HCT116 (cell line): Measurements from ENCODE around the gene SLC17A1. TPM values are rescaled to one million over a fixed set of nuclear protein-coding genes. Genes with fewer than 3 reads are reported as not detected.

Experiments used
- ATAC-seq: fragments of 200-7000 bp; cut with Tn5 transposase; 2 replicates; pipeline ENCODE4 v1.9.1; 2020; ENCODE audit warnings: mild to moderate bottlenecking, moderate library complexity
- BruUV-seq: library from RNA; stranded (reverse); fragments of 400-500 nt; replicated peaks from 2 replicates; lab custom pipeline; 2021; lab: Mats Ljungman, UMichigan
- CTCF ChIA-PET: fragments of 300-600 bp; sonication (Branson Sonifier 250); formaldehyde crosslinking; loops from one replicate; lab custom pipeline; 2021; ENCODE audit warnings: antibody characterized with exemption; lab: Charles Lee
- POLR2A ChIA-PET: fragments of 300-600, 350-600 bp; sonication (Branson Sonifier 250); formaldehyde crosslinking; loops from one replicate; lab custom pipeline; 2021; ENCODE audit warnings: antibody characterized with exemption; lab: Charles Lee
- RAD21 ChIA-PET, 2 experiments: fragments of 300-600 bp; sonication (Branson Sonifier 250); formaldehyde crosslinking; loops; one replicate each; lab custom pipeline; 2023; ENCODE audit warnings: low total read pairs in 2 of 2; ENCODE audit not compliant: uncharacterized antibody in 2 of 2, unreplicated experiment in 2 of 2, low non-redundant PET in 1 of 2; lab: Charles Lee
- DNase-seq: peaks from one replicate; pipeline ENCODE4 v3.0.0-alpha.2; 2010; ENCODE audit warnings: low read depth, low spot score
- H2AFZ ChIP-seq: fragments of 200-600 bp; shearing (Covaris generic), sonication (generic); 2 replicates; pipeline ENCODE4 v1.6.1; 2017; ENCODE audit warnings: low read depth, mixed run types, mixed read lengths, antibody characterized with exemption, low read length; ENCODE audit not compliant: poor library complexity, severe bottlenecking
- H3K27ac ChIP-seq: 2 replicates; pipeline ENCODE4 v1.5.1; 2012; ENCODE audit warnings: low read depth, low read length
- H3K27me3 ChIP-seq: fragments of 200-600 bp; sonication (generic); 2 replicates; pipeline ENCODE4 v1.6.1; 2016; ENCODE audit warnings: mixed run types, low read length, mixed read lengths; ENCODE audit not compliant: insufficient read depth
- H3K36me3 ChIP-seq, 2 experiments: fragments of 200-500 bp in 1 of 2; fragments of 200-600 bp in 1 of 2; sonication (Bioruptor generic) in 1 of 2; sonication (generic) in 1 of 2; 2 replicates each; pipeline versions ENCODE4 v1.5.1 to v1.6.1; 2014 to 2016; ENCODE audit warnings: low read length in 2 of 2, inconsistent platforms in 1 of 2, mixed read lengths in 1 of 2, mixed run types in 1 of 2; ENCODE audit not compliant: insufficient read depth in 2 of 2, control insufficient read depth in 1 of 2
- H3K4me1 ChIP-seq, 2 experiments: fragments of 200-600 bp in 1 of 2; sonication (generic) in 1 of 2; 2 replicates each; pipeline versions ENCODE4 v1.5.1 to v1.6.1; 2012 to 2017; ENCODE audit warnings: low read length in 2 of 2, inconsistent platforms in 1 of 2, mild to moderate bottlenecking in 1 of 2, mixed read lengths in 1 of 2, mixed run types in 1 of 2, moderate library complexity in 1 of 2; ENCODE audit not compliant: insufficient read depth in 2 of 2, control insufficient read depth in 1 of 2
- H3K4me2 ChIP-seq: fragments of 200-600 bp; sonication (generic); 2 replicates; pipeline ENCODE4 v1.6.1; 2017; ENCODE audit warnings: mixed run types, low read length, mixed read lengths
- H3K4me3 ChIP-seq, 2 experiments: fragments of 200-600 bp in 1 of 2; sonication (generic) in 1 of 2; replicated peaks in 1 of 2; 2 replicates each; pipeline ENCODE4 v1.5.1; 2011 to 2016; ENCODE audit warnings: low read length in 2 of 2, control low read depth in 1 of 2, low read depth in 1 of 2, mild to moderate bottlenecking in 1 of 2, mixed read lengths in 1 of 2, mixed run types in 1 of 2
- H3K79me2 ChIP-seq: fragments of 200-600 bp; sonication (generic); 2 replicates; pipeline ENCODE4 v1.6.1; 2017; ENCODE audit warnings: mild to moderate bottlenecking, mixed run types, low read length, moderate library complexity, mixed read lengths; ENCODE audit not compliant: insufficient read depth
- H3K9ac ChIP-seq: fragments of 200-600 bp; sonication (generic); 2 replicates; pipeline ENCODE4 v1.6.1; 2016; ENCODE audit warnings: low read length, mixed read lengths
- H3K9me2 ChIP-seq: fragments of 200-600 bp; sonication (generic), shearing (Covaris generic); 2 replicates; pipeline ENCODE4 v1.6.1; 2017; ENCODE audit warnings: mixed run types, mild to moderate bottlenecking, moderate library complexity; ENCODE audit not compliant: insufficient read depth
- H3K9me3 ChIP-seq, 2 experiments: fragments of 200-500 bp in 1 of 2; fragments of 200-600 bp in 1 of 2; sonication (Bioruptor generic) in 1 of 2; sonication (generic) in 1 of 2; 2 replicates each; pipeline ENCODE4 v1.6.1; 2014 to 2017; ENCODE audit warnings: low read length in 2 of 2, mixed read lengths in 2 of 2, inconsistent platforms in 1 of 2, low read depth in 1 of 2, mild to moderate bottlenecking in 1 of 2, mixed run types in 1 of 2, moderate library complexity in 1 of 2; ENCODE audit not compliant: control insufficient read depth in 1 of 2, insufficient read depth in 1 of 2
- H4K20me1 ChIP-seq: fragments of 200-600 bp; sonication (generic), shearing (Covaris generic); 2 replicates; pipeline ENCODE4 v1.6.1; 2017; ENCODE audit warnings: mixed run types, mild to moderate bottlenecking, moderate library complexity; ENCODE audit not compliant: insufficient read depth
- CTCF ChIP-seq, 3 experiments: fragments of 200-600 bp in 1 of 3; sonication (generic) in 1 of 3; IDR thresholded peaks in 2 of 3; conservative IDR thresholded peaks in 1 of 3; 2 replicates each; pipeline ENCODE4 v1.5.1; 2012 to 2017; ENCODE audit warnings: low read depth in 2 of 3, low read length in 2 of 3, antibody characterized with exemption in 1 of 3, borderline replicate concordance in 1 of 3, control low read depth in 1 of 3, mild to moderate bottlenecking in 1 of 3, mixed read lengths in 1 of 3, mixed run types in 1 of 3, moderate library complexity in 1 of 3; ENCODE audit not compliant: insufficient read depth in 1 of 3
- ELF1 ChIP-seq: IDR thresholded peaks from 2 replicates; pipeline ENCODE4 v1.6.1; 2012; ENCODE audit warnings: low read depth, borderline replicate concordance
- EZH2 ChIP-seq: fragments of 200-600 bp; sonication (generic); IDR thresholded peaks from 2 replicates; pipeline ENCODE4 v1.6.1; 2017; ENCODE audit warnings: antibody characterized with exemption, mixed run types
- SP1 ChIP-seq: IDR thresholded peaks from 2 replicates; pipeline ENCODE4 v1.6.1; 2012; ENCODE audit warnings: low read depth
- ZNF274 ChIP-seq: fragments of 200-500 bp; sonication (Bioruptor generic); IDR thresholded peaks from 2 replicates; pipeline ENCODE4 v1.6.1; 2014; ENCODE audit warnings: mild to moderate bottlenecking, low read depth, low read length, inconsistent platforms
- intact Hi-C: fragments of 100-400 bp; cut with micrococcal nuclease; formaldehyde crosslinking; loops from 2 replicates; pipeline ENCODE4 v1.10.0; 2022
- total RNA-seq: library from RNA; stranded (reverse); gene quantifications from one replicate; pipeline ENCODE4 v1.2.1, GENCODE V29; 2021; ENCODE audit not compliant: unreplicated experiment

The SLC17A1 gene
- total RNA-seq, 1 experiment from 2014 or later, result not detected

- Histone ChIP-seq H3K4me1 (no peaks in the 10 kb centered on the region), H3K9ac (no peak overlapping the region), H4K20me1 (no peaks in the 10 kb centered on the region), H3K9me2 (no peaks in the 10 kb centered on the region), H2AFZ (no peak overlapping the region), H3K36me3 (no peaks in the 10 kb centered on the region), H3K4me3 (no peak overlapping the region), H3K27ac (no peak overlapping the region), H3K79me2 (no peaks in the 10 kb centered on the region), H3K27me3 (no peaks in the 10 kb centered on the region), H3K9me3 (no peaks in the 10 kb centered on the region), H3K4me2 (no peak overlapping the region)
- no peak for TF ChIP-seq EZH2
- TF ChIP-seq SP1, result no peak
- no peak for TF ChIP-seq CTCF (IDR thresholded peaks at IDR 0.05 in 2 of 3, conservative IDR thresholded peaks at IDR 0.05 in 1 of 3; ENCODE audit: borderline replicate concordance in 1 of 3, insufficient read depth in 1 of 3, low read depth in 2 of 3, low read length in 2 of 3)
- no peak for TF ChIP-seq ELF1
- no peak for TF ChIP-seq ZNF274
- BruUV-seq, result no TSS peak
- ATAC-seq (no peak), DNase-seq (no peak)
- ChIA-PET RAD21 (no interaction called here), POLR2A (no interaction called here), CTCF (interaction anchor here (2.7 kb wide), 1 partner anchor 39 kb away, joined by 14 read pairs; no protein-coding TSS in a partner anchor)
- intact Hi-C loops, result loop anchor here (2.0 kb wide), 1 partner anchor 29 kb away; no protein-coding TSS in a partner anchor
Observed at GRCh38 chr6:25757936-25758642, 73.8 kb downstream of the SLC17A1 start.
